Loucy (cell line): Measurements from ENCODE around the gene PCGF2.

Experiments
- H2AFZ ChIP-seq: fragments of 200-600 bp; sonication (generic); 2 replicates; pipeline ENCODE4 v1.6.0; 2016; ENCODE audit warnings: antibody characterized with exemption, mild to moderate bottlenecking, low read length, moderate library complexity
- H3F3A ChIP-seq: fragments of 200-600 bp; 2 replicates; pipeline ENCODE4 v1.6.0; 2016; ENCODE audit warnings: antibody characterized with exemption, low read depth, mild to moderate bottlenecking
- H3K27me3 ChIP-seq: fragments of 200-600 bp; sonication (generic); 2 replicates; pipeline ENCODE4 v1.6.1; 2014; ENCODE audit warnings: low read length, mild to moderate bottlenecking; ENCODE audit not compliant: insufficient read depth, poor library complexity, severe bottlenecking
- H3K36me3 ChIP-seq: fragments of 200-600 bp; sonication (generic); 2 replicates; pipeline ENCODE4 v1.6.1; 2016; ENCODE audit warnings: low read length; ENCODE audit not compliant: insufficient read depth
- H3K4me1 ChIP-seq: fragments of 200-600 bp; sonication (generic); 2 replicates; pipeline ENCODE4 v1.5.1; 2014; ENCODE audit warnings: low read length, mild to moderate bottlenecking; ENCODE audit not compliant: insufficient read depth, poor library complexity, severe bottlenecking
- H3K4me2 ChIP-seq: fragments of 200-600 bp; sonication (generic); 2 replicates; pipeline ENCODE4 v1.6.0; 2014; ENCODE audit warnings: antibody characterized with exemption, low read length, low read depth, mild to moderate bottlenecking; ENCODE audit not compliant: poor library complexity, severe bottlenecking
- H3K4me3 ChIP-seq: fragments of 200-600 bp; sonication (generic); 2 replicates; pipeline ENCODE4 v1.5.1; 2014; ENCODE audit warnings: low read length, mild to moderate bottlenecking, mixed read lengths; ENCODE audit not compliant: poor library complexity, severe bottlenecking
- H3K79me2 ChIP-seq: fragments of 200-600 bp; sonication (generic); 2 replicates; pipeline ENCODE4 v1.6.1; 2014; ENCODE audit warnings: low read length; ENCODE audit not compliant: insufficient read depth
- H3K9ac ChIP-seq: fragments of 200-600 bp; sonication (generic); 2 replicates; pipeline ENCODE4 v1.6.0; 2014; ENCODE audit warnings: mild to moderate bottlenecking, low read depth, low read length, moderate library complexity; ENCODE audit not compliant: poor library complexity, severe bottlenecking
- H3K9me2 ChIP-seq: fragments of 200-600 bp; sonication (generic); replicated peaks from 2 replicates; pipeline ENCODE4 v1.6.1; 2016; ENCODE audit warnings: low read depth, low read length, mixed read lengths
- H3K9me3 ChIP-seq: fragments of 200-600 bp; sonication (generic); 2 replicates; pipeline ENCODE4 v1.6.1; 2014; ENCODE audit warnings: mild to moderate bottlenecking, antibody characterized with exemption, low read length, low read depth; ENCODE audit not compliant: insufficient read depth
- H4K20me1 ChIP-seq: fragments of 200-600 bp; sonication (generic); 2 replicates; pipeline ENCODE4 v1.6.0; 2014; ENCODE audit warnings: antibody characterized with exemption, low read length, mild to moderate bottlenecking; ENCODE audit not compliant: insufficient read depth, poor library complexity, severe bottlenecking
- EZH2phosphoT487 ChIP-seq: fragments of 200-600 bp; IDR thresholded peaks from 2 replicates; pipeline ENCODE4 v1.6.1; 2018; ENCODE audit warnings: antibody characterized with exemption, mild to moderate bottlenecking, moderate library complexity, borderline replicate concordance
- TF ChIP-seq, protein P1 (sequence below): fragments of 200-600 bp; sonication (generic); conservative IDR thresholded peaks from 2 replicates; pipeline ENCODE4 v1.5.1; 2014; ENCODE audit warnings: mild to moderate bottlenecking, antibody characterized with exemption, low read length

Gene PCGF2

DNA sequence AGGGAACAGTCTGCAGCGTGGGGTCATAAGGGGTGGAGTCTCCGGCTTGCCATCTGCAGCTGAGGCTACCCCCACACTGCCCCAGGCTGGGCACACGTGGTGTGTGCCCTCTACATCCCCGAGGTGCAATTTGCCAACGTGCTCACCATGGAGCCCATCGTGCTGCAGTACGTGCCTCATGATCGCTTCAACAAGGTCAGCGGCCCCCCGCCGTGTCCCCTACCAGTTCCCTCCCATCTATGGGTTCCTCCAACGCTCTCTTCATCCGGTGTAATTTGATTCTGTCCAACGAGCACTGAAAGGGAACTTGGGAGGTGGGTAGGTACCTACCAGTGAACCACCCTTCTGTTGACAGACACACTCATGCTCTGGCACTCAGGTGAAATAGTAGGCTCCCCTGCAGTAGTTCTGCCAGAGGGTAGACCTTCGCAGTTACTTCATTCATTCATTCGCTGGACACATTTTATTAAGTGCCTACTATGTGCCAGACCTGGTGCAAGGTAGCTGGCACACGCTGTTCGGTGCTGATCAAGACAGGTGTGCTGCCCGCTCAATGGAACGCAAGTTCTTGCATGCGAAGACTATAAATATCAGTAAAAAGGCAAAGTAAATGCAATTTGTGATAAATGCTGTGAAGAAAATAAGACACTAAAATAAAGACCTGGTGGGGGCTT is 40.3 kb downstream of the PCGF2 start:
- H3K4me1 ChIP-seq: peaks cover 56% of the 10 kb centered on the region
- no peak overlapping the region for H3K9ac ChIP-seq
- no peak overlapping the region for H2AFZ ChIP-seq
- no peaks in the 10 kb centered on the region for H3K27me3 ChIP-seq
- TF ChIP-seq EZH2phosphoT487: no peak
- TF ChIP-seq, protein P1, sequence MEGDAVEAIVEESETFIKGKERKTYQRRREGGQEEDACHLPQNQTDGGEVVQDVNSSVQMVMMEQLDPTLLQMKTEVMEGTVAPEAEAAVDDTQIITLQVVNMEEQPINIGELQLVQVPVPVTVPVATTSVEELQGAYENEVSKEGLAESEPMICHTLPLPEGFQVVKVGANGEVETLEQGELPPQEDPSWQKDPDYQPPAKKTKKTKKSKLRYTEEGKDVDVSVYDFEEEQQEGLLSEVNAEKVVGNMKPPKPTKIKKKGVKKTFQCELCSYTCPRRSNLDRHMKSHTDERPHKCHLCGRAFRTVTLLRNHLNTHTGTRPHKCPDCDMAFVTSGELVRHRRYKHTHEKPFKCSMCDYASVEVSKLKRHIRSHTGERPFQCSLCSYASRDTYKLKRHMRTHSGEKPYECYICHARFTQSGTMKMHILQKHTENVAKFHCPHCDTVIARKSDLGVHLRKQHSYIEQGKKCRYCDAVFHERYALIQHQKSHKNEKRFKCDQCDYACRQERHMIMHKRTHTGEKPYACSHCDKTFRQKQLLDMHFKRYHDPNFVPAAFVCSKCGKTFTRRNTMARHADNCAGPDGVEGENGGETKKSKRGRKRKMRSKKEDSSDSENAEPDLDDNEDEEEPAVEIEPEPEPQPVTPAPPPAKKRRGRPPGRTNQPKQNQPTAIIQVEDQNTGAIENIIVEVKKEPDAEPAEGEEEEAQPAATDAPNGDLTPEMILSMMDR: no peak
- peaks cover 48% of the 10 kb centered on the region for H4K20me1 ChIP-seq
- peaks cover 23% of the 10 kb centered on the region; the same call in 1 of the 2 replicates for H3K36me3 ChIP-seq
- H3K4me3 ChIP-seq: peak overlapping the region; percentile 93
- no peaks in the 10 kb centered on the region for H3K9me2 ChIP-seq
- peak overlapping the region; percentile 95 for H3K4me2 ChIP-seq
- no peaks in the 10 kb centered on the region for H3F3A ChIP-seq
- H3K79me2 ChIP-seq: peaks cover 71% of the 10 kb centered on the region
- no peaks in the 10 kb centered on the region for H3K9me3 ChIP-seq

DNA sequence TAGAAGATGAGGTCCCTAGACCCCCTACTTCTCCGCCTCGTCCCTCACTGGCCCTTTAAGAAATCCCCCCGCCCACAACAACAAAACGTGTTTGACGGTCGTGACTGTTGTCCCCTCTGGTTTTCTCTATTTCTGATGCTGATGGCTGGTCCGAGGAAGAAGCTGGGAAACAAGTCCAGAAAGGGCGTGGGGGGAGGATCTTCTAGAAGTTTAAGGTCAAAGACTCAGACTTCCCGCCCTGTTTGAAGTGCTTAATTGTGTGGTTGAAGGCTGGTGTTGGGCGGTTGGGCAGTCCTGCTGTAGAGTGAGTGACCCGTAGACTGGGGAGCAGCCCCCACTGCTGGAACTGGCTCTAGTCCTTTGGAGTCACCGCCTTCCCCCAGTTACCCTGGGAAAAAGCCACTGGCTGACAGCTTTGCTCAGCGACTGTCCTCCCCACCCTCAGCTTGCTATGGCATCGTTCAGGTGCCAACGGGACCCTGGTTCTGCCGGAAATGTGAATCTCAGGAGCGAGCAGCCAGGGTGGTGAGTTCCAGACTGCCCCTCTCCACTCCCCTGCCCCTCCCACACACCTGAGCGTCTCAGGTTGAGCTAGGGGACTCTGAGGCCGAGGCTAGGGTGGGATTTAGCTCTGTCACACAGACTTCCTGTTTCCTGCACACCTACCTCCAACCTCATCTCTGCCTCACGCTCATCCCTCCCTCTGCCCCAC is 41.5 kb downstream of the PCGF2 start:
- H3K4me1 ChIP-seq: peaks cover 50% of the 10 kb centered on the region
- H2AFZ ChIP-seq: no peak overlapping the region
- no peaks in the 10 kb centered on the region for H3K9me3 ChIP-seq
- no peaks in the 10 kb centered on the region for H3K9me2 ChIP-seq
- peaks cover 48% of the 10 kb centered on the region for H4K20me1 ChIP-seq
- H3K4me2 ChIP-seq: peak overlapping the region; percentile 95
- H3K4me3 ChIP-seq: peak overlapping the region; percentile 93
- peak overlapping the region; percentile 86 for H3K9ac ChIP-seq
- peaks cover 5% of the 10 kb centered on the region; the same call in 1 of the 2 replicates for H3F3A ChIP-seq
- TF ChIP-seq, protein P1: no peak
- H3K27me3 ChIP-seq: no peaks in the 10 kb centered on the region
- peaks cover 72% of the 10 kb centered on the region for H3K79me2 ChIP-seq
- H3K36me3 ChIP-seq: peaks cover 12% of the 10 kb centered on the region; the same call in 1 of the 2 replicates

- no peak for TF ChIP-seq EZH2phosphoT487
- TF ChIP-seq, protein P1: no peak
- H3K79me2 ChIP-seq: peaks cover 71% of the 10 kb centered on the region
These were observed 42.2 kb downstream of the PCGF2 start for GRCh38 chr17:38705803-38706504.

More at GRCh38 chr17:38705803-38706504, 42.2 kb downstream of the PCGF2 start:
- peaks cover 7% of the 10 kb centered on the region for H3F3A ChIP-seq
- H3K4me1 ChIP-seq: peaks cover 50% of the 10 kb centered on the region
- H3K4me2 ChIP-seq: peak overlapping the region; percentile 95
- no peaks in the 10 kb centered on the region for H3K9me3 ChIP-seq
- peaks cover 10% of the 10 kb centered on the region; the same call in 1 of the 2 replicates for H3K36me3 ChIP-seq
- H3K9me2 ChIP-seq: no peaks in the 10 kb centered on the region
- no peak overlapping the region for H2AFZ ChIP-seq
- H3K27me3 ChIP-seq: no peaks in the 10 kb centered on the region
- H4K20me1 ChIP-seq: peaks cover 45% of the 10 kb centered on the region
- H3K4me3 ChIP-seq: peak overlapping the region; percentile 93
- H3K9ac ChIP-seq: peak overlapping the region; percentile 86
